WTC11 (cell line): ENCODE measurements around the gene WDR18. TPM values are rescaled to one million over a fixed set of nuclear protein-coding genes. Genes with fewer than 3 reads are reported as not detected.

Source experiments
- ATAC-seq: fragments of 200-7000 bp; cut with Tn5 transposase; 2 replicates; pipeline ENCODE4 v1.10.0; 2021; ENCODE audit warnings: mild to moderate bottlenecking, moderate library complexity
- CTCF ChIA-PET: fragments of 300-600 bp; sonication (Branson Sonifier 250); formaldehyde crosslinking; loops from one replicate; lab custom pipeline; 2021; ENCODE audit warnings: antibody characterized with exemption; lab: Charles Lee
- POLR2A ChIA-PET: fragments of 350-600 bp; sonication (Branson Sonifier 250); formaldehyde crosslinking; loops from one replicate; lab custom pipeline; 2021; ENCODE audit warnings: antibody characterized with exemption; lab: Charles Lee
- DNase-seq: peaks from one replicate; pipeline ENCODE4 v3.0.0; 2021; ENCODE audit warnings: low spot score
- H3K27ac Mint-ChIP-seq: 2 replicates; pipeline ENCODE4 v1.8.0; 2021; ENCODE audit warnings: mixed read lengths
- H3K27me3 Mint-ChIP-seq: 2 replicates; pipeline ENCODE4 v1.8.0; 2021; ENCODE audit warnings: low read depth, mild to moderate bottlenecking, moderate library complexity, mixed read lengths
- H3K36me3 Mint-ChIP-seq: 2 replicates; pipeline ENCODE4 v1.8.0; 2021; ENCODE audit warnings: mixed read lengths
- H3K4me1 Mint-ChIP-seq: 2 replicates; pipeline ENCODE4 v1.8.0; 2022; ENCODE audit warnings: mixed read lengths
- H3K4me3 Mint-ChIP-seq: 2 replicates; pipeline ENCODE4 v1.8.0; 2021; ENCODE audit warnings: mild to moderate bottlenecking, moderate library complexity, mixed read lengths
- H3K9me3 Mint-ChIP-seq: 2 replicates; pipeline ENCODE4 v1.8.0; 2021; ENCODE audit warnings: mixed read lengths
- CBFB ChIP-seq: sonication (generic); formaldehyde crosslinking; IDR thresholded peaks from 2 replicates; pipeline ENCODE4 v1.8.1; 2022; ENCODE audit warnings: mild to moderate bottlenecking, low read depth, missing genetic modification reagents
- EMX1 ChIP-seq: fragments of 250-450 bp; sonication (Bioruptor Pico); IDR thresholded peaks from 2 replicates; pipeline ENCODE4 v1.8.0; 2021; ENCODE audit warnings: mild to moderate bottlenecking
- ESRRA ChIP-seq: sonication (generic); formaldehyde crosslinking; IDR thresholded peaks from 2 replicates; pipeline ENCODE4 v1.8.1; 2022; ENCODE audit warnings: mild to moderate bottlenecking, missing genetic modification reagents, borderline replicate concordance
- FOXK1 ChIP-seq: sonication (generic); formaldehyde crosslinking; IDR thresholded peaks from 2 replicates; pipeline ENCODE4 v1.8.0; 2022; ENCODE audit warnings: mild to moderate bottlenecking, moderate library complexity, missing genetic modification reagents
- FOXP1 ChIP-seq: sonication (generic); formaldehyde crosslinking; IDR thresholded peaks from 2 replicates; pipeline ENCODE4 v1.8.0; 2022; ENCODE audit warnings: missing genetic modification reagents, mild to moderate bottlenecking, moderate library complexity, borderline replicate concordance
- KAT7 ChIP-seq: sonication (generic); formaldehyde crosslinking; IDR thresholded peaks from 2 replicates; pipeline ENCODE4 v1.8.1; 2023; ENCODE audit warnings: missing genetic modification reagents, mild to moderate bottlenecking, borderline replicate concordance
- NFYB ChIP-seq: sonication (generic); formaldehyde crosslinking; conservative IDR thresholded peaks from 2 replicates; pipeline ENCODE4 v1.8.0; 2022; ENCODE audit warnings: low read depth, missing genetic modification reagents
- OVOL2 ChIP-seq: fragments of 250-450 bp; sonication (Bioruptor Pico); IDR thresholded peaks from 2 replicates; pipeline ENCODE4 v1.9.0; 2021; ENCODE audit warnings: mild to moderate bottlenecking, borderline replicate concordance
- PRRX2 ChIP-seq: fragments of 250-450 bp; sonication (Bioruptor Pico); IDR thresholded peaks from 2 replicates; pipeline ENCODE4 v1.8.0; 2021; ENCODE audit warnings: mild to moderate bottlenecking
- SP1 ChIP-seq: sonication (generic); formaldehyde crosslinking; conservative IDR thresholded peaks from 2 replicates; pipeline ENCODE4 v1.8.1; 2022; ENCODE audit warnings: missing genetic modification reagents
- TEAD4 ChIP-seq: sonication (generic); formaldehyde crosslinking; IDR thresholded peaks from 2 replicates; pipeline ENCODE4 v1.8.0; 2022; ENCODE audit warnings: mild to moderate bottlenecking, missing genetic modification reagents
- ZNF121 ChIP-seq: sonication (generic); formaldehyde crosslinking; IDR thresholded peaks from 2 replicates; pipeline ENCODE4 v1.8.0; 2023; ENCODE audit warnings: missing genetic modification reagents
- ZNF232 ChIP-seq: sonication (generic); formaldehyde crosslinking; IDR thresholded peaks from 2 replicates; pipeline ENCODE4 v1.8.0; 2022; ENCODE audit warnings: mild to moderate bottlenecking, missing genetic modification reagents
- ZNF671 ChIP-seq: fragments of 250-450 bp; sonication (Bioruptor Pico); IDR thresholded peaks from 2 replicates; pipeline ENCODE4 v1.8.0; 2021; ENCODE audit warnings: mild to moderate bottlenecking
- total RNA-seq: library from RNA; stranded (reverse); gene quantifications from 3 replicates; pipeline ENCODE4 v1.2.3, GENCODE V29; 2021
- TF ChIP-seq, protein P1 (sequence below): fragments of 250-450 bp; sonication (Bioruptor Pico); IDR thresholded peaks from 2 replicates; pipeline ENCODE4 v1.9.0; 2021; ENCODE audit warnings: mild to moderate bottlenecking
- TF ChIP-seq, protein P2 (sequence below): sonication (generic); formaldehyde crosslinking; IDR thresholded peaks from 2 replicates; pipeline ENCODE4 v1.8.1; 2022; ENCODE audit warnings: mild to moderate bottlenecking, missing genetic modification reagents, moderate library complexity, borderline replicate concordance
- TF ChIP-seq, protein P3 (sequence below): fragments of 250-450 bp; sonication (Bioruptor Pico); IDR thresholded peaks from 2 replicates; pipeline ENCODE4 v1.9.0; 2021; ENCODE audit warnings: mild to moderate bottlenecking, borderline replicate concordance
- TF ChIP-seq, protein P4 (sequence below): fragments of 250-450 bp; sonication (Bioruptor Pico); IDR thresholded peaks from 2 replicates; pipeline ENCODE4 v1.9.0; 2021; ENCODE audit warnings: moderate library complexity, mild to moderate bottlenecking, inconsistent platforms, borderline replicate concordance
- TF ChIP-seq, protein P5 (sequence below): fragments of 250-450 bp; sonication (Bioruptor Pico); IDR thresholded peaks from 2 replicates; pipeline ENCODE4 v1.9.0; 2021; ENCODE audit warnings: mild to moderate bottlenecking
- TF ChIP-seq, protein P6 (sequence below): fragments of 250-450 bp; sonication (Bioruptor Pico); IDR thresholded peaks from 2 replicates; pipeline ENCODE4 v1.8.0; 2021; ENCODE audit warnings: mild to moderate bottlenecking
- TF ChIP-seq, protein P7 (sequence below): sonication (generic); formaldehyde crosslinking; IDR thresholded peaks from 2 replicates; pipeline ENCODE4 v1.8.0; 2022; ENCODE audit warnings: mild to moderate bottlenecking, missing genetic modification reagents
- TF ChIP-seq, protein P8 (sequence below): sonication (generic); formaldehyde crosslinking; IDR thresholded peaks from 2 replicates; pipeline ENCODE4 v1.8.0; 2022; ENCODE audit warnings: mild to moderate bottlenecking, missing genetic modification reagents
- TF ChIP-seq, protein P9 (sequence below): sonication (generic); formaldehyde crosslinking; IDR thresholded peaks from 2 replicates; pipeline ENCODE4 v1.8.1; 2022; ENCODE audit warnings: mild to moderate bottlenecking, moderate library complexity, missing genetic modification reagents

The WDR18 gene
- total RNA-seq, 1 experiment from 2014 or later: 140 TPM

DNA sequence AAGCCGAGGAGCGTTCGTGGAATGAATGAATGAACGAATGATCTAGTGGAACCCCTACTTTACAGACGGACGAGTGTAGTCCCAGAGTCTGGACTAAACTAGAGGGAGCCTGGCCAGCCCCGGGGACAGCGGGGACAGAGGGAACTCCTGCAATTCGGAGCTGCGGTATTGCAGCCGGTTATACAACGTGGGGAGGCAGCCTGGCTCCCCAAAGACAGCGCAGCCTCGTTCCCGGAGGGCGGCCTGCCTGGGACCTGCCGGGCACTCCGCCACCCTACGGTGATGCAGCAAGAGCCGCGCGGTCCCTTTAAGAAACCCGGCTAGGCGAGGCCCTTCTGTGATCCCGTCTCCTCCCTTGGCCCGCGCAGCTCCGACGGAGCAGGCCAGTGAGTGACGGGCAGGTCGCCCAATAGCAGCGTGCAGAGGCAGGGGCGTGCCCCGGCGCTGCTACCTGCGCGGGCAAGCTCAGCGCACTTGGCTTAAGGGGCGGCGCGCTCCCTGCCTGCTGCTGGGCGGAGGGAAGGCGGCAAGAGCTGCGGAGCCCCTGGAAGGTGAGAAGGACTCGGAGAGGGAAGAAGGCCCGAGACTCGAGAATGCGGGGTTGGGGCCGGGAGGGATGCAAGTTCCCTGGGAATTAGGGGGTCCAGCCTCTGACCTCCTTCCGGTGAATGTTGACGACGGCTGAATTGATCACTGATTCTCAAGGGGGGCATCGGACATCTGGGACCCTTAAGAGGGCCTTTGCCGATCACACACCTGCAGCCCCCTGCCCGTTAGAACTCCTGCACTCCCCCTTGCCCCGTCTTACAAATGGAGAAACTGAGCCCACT lies 55.7 kb downstream of the WDR18 start, which contains the start of gene ABCA7:
ABCA7 (plus strand) TSS at position 462 of the 830 bp plus-strand sequence. CDS start 1,255 bp downstream, outside the sequence.
- peaks cover 12% of the 10 kb centered on the region for H3K4me1 Mint-ChIP-seq
- H3K4me3 Mint-ChIP-seq: peak within 1 kb of the TSS; percentile 84
- ChIA-PET CTCF (interaction anchor here (0.5 to 3.4 kb wide), 13 partner anchors 9 to 181 kb away, joined by 3 to 29 read pairs (median 4); partner anchors contain the start of genes ARHGAP45 and CNN2), POLR2A (interaction anchor here (0.5 to 3.2 kb wide), 11 partner anchors 8 to 178 kb away, joined by 3 to 70 read pairs (median 4); partner anchors contain the start of genes ARHGAP45, CNN2 and RNU6-2)
- ATAC-seq (peak; percentile 84), DNase-seq (peak; percentile 100)
- peaks cover 28% of the 10 kb centered on the region for H3K36me3 Mint-ChIP-seq
- H3K27ac Mint-ChIP-seq: peak within 1 kb of the TSS; percentile 90
- H3K9me3 Mint-ChIP-seq: no peaks in the 10 kb centered on the region
- no peaks in the 10 kb centered on the region for H3K27me3 Mint-ChIP-seq
- TF ChIP-seq, protein P1, sequence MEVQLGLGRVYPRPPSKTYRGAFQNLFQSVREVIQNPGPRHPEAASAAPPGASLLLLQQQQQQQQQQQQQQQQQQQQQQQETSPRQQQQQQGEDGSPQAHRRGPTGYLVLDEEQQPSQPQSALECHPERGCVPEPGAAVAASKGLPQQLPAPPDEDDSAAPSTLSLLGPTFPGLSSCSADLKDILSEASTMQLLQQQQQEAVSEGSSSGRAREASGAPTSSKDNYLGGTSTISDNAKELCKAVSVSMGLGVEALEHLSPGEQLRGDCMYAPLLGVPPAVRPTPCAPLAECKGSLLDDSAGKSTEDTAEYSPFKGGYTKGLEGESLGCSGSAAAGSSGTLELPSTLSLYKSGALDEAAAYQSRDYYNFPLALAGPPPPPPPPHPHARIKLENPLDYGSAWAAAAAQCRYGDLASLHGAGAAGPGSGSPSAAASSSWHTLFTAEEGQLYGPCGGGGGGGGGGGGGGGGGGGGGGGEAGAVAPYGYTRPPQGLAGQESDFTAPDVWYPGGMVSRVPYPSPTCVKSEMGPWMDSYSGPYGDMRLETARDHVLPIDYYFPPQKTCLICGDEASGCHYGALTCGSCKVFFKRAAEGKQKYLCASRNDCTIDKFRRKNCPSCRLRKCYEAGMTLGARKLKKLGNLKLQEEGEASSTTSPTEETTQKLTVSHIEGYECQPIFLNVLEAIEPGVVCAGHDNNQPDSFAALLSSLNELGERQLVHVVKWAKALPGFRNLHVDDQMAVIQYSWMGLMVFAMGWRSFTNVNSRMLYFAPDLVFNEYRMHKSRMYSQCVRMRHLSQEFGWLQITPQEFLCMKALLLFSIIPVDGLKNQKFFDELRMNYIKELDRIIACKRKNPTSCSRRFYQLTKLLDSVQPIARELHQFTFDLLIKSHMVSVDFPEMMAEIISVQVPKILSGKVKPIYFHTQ: peak; percentile 82
- TF ChIP-seq FOXP1 (0 out of 2 replicates have a peak, but pooled peaks have one; percentile 43), PRRX2 (CRISPR knock-in tag) (peak; percentile 90), CBFB (CRISPR knock-in tag) (no peak), ZNF232 (no peak), EMX1 (CRISPR knock-in tag) (peak; percentile 92), FOXK1 (peak; percentile 79; the same call in 1 of the 2 replicates), ESRRA (CRISPR knock-in tag) (no peak), SP1 (CRISPR knock-in tag) (peak; percentile 99), NFYB (CRISPR knock-in tag) (peak; percentile 99), OVOL2 (CRISPR knock-in tag) (0 out of 2 replicates have a peak, but pooled peaks have one; percentile 28), ZNF671 (0 out of 2 replicates have a peak, but pooled peaks have one; percentile 63), TEAD4 (CRISPR knock-in tag) (no peak), ZNF121 (CRISPR knock-in tag) (peak; percentile 56; the same call in 1 of the 2 replicates), KAT7 (CRISPR knock-in tag) (no peak)
- TF ChIP-seq, protein P2, sequence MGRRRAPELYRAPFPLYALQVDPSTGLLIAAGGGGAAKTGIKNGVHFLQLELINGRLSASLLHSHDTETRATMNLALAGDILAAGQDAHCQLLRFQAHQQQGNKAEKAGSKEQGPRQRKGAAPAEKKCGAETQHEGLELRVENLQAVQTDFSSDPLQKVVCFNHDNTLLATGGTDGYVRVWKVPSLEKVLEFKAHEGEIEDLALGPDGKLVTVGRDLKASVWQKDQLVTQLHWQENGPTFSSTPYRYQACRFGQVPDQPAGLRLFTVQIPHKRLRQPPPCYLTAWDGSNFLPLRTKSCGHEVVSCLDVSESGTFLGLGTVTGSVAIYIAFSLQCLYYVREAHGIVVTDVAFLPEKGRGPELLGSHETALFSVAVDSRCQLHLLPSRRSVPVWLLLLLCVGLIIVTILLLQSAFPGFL (CRISPR knock-in tag): no peak
- TF ChIP-seq, protein P3, sequence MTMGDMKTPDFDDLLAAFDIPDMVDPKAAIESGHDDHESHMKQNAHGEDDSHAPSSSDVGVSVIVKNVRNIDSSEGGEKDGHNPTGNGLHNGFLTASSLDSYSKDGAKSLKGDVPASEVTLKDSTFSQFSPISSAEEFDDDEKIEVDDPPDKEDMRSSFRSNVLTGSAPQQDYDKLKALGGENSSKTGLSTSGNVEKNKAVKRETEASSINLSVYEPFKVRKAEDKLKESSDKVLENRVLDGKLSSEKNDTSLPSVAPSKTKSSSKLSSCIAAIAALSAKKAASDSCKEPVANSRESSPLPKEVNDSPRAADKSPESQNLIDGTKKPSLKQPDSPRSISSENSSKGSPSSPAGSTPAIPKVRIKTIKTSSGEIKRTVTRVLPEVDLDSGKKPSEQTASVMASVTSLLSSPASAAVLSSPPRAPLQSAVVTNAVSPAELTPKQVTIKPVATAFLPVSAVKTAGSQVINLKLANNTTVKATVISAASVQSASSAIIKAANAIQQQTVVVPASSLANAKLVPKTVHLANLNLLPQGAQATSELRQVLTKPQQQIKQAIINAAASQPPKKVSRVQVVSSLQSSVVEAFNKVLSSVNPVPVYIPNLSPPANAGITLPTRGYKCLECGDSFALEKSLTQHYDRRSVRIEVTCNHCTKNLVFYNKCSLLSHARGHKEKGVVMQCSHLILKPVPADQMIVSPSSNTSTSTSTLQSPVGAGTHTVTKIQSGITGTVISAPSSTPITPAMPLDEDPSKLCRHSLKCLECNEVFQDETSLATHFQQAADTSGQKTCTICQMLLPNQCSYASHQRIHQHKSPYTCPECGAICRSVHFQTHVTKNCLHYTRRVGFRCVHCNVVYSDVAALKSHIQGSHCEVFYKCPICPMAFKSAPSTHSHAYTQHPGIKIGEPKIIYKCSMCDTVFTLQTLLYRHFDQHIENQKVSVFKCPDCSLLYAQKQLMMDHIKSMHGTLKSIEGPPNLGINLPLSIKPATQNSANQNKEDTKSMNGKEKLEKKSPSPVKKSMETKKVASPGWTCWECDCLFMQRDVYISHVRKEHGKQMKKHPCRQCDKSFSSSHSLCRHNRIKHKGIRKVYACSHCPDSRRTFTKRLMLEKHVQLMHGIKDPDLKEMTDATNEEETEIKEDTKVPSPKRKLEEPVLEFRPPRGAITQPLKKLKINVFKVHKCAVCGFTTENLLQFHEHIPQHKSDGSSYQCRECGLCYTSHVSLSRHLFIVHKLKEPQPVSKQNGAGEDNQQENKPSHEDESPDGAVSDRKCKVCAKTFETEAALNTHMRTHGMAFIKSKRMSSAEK (CRISPR knock-in tag): peak; percentile 89; the same call in 1 of the 2 replicates
- TF ChIP-seq, protein P4, sequence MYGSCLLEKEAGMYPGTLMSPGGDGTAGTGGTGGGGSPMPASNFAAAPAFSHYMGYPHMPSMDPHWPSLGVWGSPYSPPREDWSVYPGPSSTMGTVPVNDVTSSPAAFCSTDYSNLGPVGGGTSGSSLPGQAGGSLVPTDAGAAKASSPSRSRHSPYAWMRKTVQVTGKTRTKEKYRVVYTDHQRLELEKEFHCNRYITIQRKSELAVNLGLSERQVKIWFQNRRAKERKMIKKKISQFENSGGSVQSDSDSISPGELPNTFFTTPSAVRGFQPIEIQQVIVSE (CRISPR knock-in tag): 0 out of 2 replicates have a peak, but pooled peaks have one; percentile 20
- TF ChIP-seq, protein P5, sequence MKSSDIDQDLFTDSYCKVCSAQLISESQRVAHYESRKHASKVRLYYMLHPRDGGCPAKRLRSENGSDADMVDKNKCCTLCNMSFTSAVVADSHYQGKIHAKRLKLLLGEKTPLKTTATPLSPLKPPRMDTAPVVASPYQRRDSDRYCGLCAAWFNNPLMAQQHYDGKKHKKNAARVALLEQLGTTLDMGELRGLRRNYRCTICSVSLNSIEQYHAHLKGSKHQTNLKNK: 0 out of 2 replicates have a peak, but pooled peaks have one; percentile 2
- TF ChIP-seq, protein P6, sequence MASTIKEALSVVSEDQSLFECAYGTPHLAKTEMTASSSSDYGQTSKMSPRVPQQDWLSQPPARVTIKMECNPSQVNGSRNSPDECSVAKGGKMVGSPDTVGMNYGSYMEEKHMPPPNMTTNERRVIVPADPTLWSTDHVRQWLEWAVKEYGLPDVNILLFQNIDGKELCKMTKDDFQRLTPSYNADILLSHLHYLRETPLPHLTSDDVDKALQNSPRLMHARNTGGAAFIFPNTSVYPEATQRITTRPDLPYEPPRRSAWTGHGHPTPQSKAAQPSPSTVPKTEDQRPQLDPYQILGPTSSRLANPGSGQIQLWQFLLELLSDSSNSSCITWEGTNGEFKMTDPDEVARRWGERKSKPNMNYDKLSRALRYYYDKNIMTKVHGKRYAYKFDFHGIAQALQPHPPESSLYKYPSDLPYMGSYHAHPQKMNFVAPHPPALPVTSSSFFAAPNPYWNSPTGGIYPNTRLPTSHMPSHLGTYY (CRISPR knock-in tag): peak; percentile 80
- TF ChIP-seq, protein P7, sequence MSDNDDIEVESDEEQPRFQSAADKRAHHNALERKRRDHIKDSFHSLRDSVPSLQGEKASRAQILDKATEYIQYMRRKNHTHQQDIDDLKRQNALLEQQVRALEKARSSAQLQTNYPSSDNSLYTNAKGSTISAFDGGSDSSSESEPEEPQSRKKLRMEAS (CRISPR knock-in tag): peak; percentile 41
- TF ChIP-seq, protein P8, sequence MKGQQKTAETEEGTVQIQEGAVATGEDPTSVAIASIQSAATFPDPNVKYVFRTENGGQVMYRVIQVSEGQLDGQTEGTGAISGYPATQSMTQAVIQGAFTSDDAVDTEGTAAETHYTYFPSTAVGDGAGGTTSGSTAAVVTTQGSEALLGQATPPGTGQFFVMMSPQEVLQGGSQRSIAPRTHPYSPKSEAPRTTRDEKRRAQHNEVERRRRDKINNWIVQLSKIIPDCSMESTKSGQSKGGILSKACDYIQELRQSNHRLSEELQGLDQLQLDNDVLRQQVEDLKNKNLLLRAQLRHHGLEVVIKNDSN: peak; percentile 57; the same call in 1 of the 2 replicates
- TF ChIP-seq, protein P9, sequence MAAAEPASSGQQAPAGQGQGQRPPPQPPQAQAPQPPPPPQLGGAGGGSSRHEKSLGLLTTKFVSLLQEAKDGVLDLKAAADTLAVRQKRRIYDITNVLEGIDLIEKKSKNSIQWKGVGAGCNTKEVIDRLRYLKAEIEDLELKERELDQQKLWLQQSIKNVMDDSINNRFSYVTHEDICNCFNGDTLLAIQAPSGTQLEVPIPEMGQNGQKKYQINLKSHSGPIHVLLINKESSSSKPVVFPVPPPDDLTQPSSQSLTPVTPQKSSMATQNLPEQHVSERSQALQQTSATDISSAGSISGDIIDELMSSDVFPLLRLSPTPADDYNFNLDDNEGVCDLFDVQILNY (CRISPR knock-in tag): peak; percentile 67
